CD14-positive monocyte (primary cell): ENCODE results near the gene CMTM5. TPM values are rescaled to one million over a fixed set of nuclear protein-coding genes. Genes with fewer than 3 reads are reported as not detected.
A peak's percentile ranks its signal among the peaks of the same experiment; 100 is the strongest.

ENCODE experiments used
- DNase-seq, 3 donors: peaks; one replicate each; pipeline ENCODE4 v3.0.0-alpha.2; 2011 to 2022
- H2AFZ ChIP-seq: 2 replicates; pipeline ENCODE4 v1.6.0; 2012; ENCODE audit warnings: mild to moderate bottlenecking, low read depth, low read length, inconsistent platforms; ENCODE audit not compliant: insufficient read depth, poor library complexity, severe bottlenecking
- H3K27ac ChIP-seq, 2 donors: 1 replicate in 1 of 2; 2 replicates in 1 of 2; pipeline ENCODE4 v1.5.1; 2012 to 2013; ENCODE audit warnings: low read length in 2 of 2, control low read depth in 1 of 2, inconsistent platforms in 1 of 2, low read depth in 1 of 2, mild to moderate bottlenecking in 1 of 2
- H3K27me3 ChIP-seq, 2 donors: one replicate each; pipeline versions ENCODE4 v1.6.0 to v1.6.1; 2011 to 2013; ENCODE audit warnings: low read length in 2 of 2; ENCODE audit not compliant: control insufficient read depth in 2 of 2, insufficient read depth in 2 of 2
- H3K36me3 ChIP-seq, 2 donors: replicated peaks in 1 of 2; 1 replicate in 1 of 2; 2 replicates in 1 of 2; pipeline versions ENCODE4 v1.5.1 to v1.6.1; 2012 to 2013; ENCODE audit warnings: low read length in 2 of 2, control low read depth in 1 of 2, inconsistent platforms in 1 of 2, mild to moderate bottlenecking in 1 of 2; ENCODE audit not compliant: insufficient read depth in 2 of 2, control insufficient read depth in 1 of 2
- H3K4me1 ChIP-seq, 2 donors: 1 replicate in 1 of 2; 2 replicates in 1 of 2; pipeline versions ENCODE4 v1.5.1 to v1.6.1; 2012 to 2013; ENCODE audit warnings: low read length in 2 of 2, control low read depth in 1 of 2, inconsistent platforms in 1 of 2, mild to moderate bottlenecking in 1 of 2, moderate library complexity in 1 of 2; ENCODE audit not compliant: insufficient read depth in 2 of 2, control insufficient read depth in 1 of 2
- H3K4me2 ChIP-seq: replicated peaks from 2 replicates; pipeline ENCODE3; 2012; ENCODE audit warnings: low read length, moderate library complexity, mild to moderate bottlenecking; ENCODE audit not compliant: poor library complexity, severe bottlenecking; ENCODE audit errors: extremely low read depth
- H3K4me3 ChIP-seq, 3 experiments: fragments of 200-600 bp in 1 of 3; sonication (generic) in 1 of 3; replicated peaks in 1 of 3; 1 replicate in 2 of 3; 2 replicates in 1 of 3; pipeline ENCODE4 v1.5.1; 2011 to 2013; ENCODE audit warnings: low read length in 3 of 3, mild to moderate bottlenecking in 3 of 3, control low read depth in 2 of 3, low read depth in 2 of 3, inconsistent platforms in 1 of 3, moderate library complexity in 1 of 3
- H3K79me2 ChIP-seq: 2 replicates; pipeline ENCODE4 v1.6.0; 2012; ENCODE audit warnings: mild to moderate bottlenecking, control low read depth, inconsistent platforms, low read length, moderate library complexity; ENCODE audit not compliant: insufficient read depth
- H3K9ac ChIP-seq: 2 replicates; pipeline ENCODE4 v1.6.0; 2017; ENCODE audit warnings: low read length, mild to moderate bottlenecking; ENCODE audit not compliant: insufficient read depth, poor library complexity, severe bottlenecking
- H3K9me3 ChIP-seq, 2 donors: replicated peaks in 1 of 2; 1 replicate in 1 of 2; 2 replicates in 1 of 2; pipeline versions ENCODE4 v1.5.1 to v1.6.1; 2012 to 2013; ENCODE audit warnings: low read length in 2 of 2, control low read depth in 1 of 2; ENCODE audit not compliant: control insufficient read depth in 1 of 2, insufficient read depth in 1 of 2
- H4K20me1 ChIP-seq: 2 replicates; pipeline ENCODE4 v1.6.0; 2012; ENCODE audit warnings: mild to moderate bottlenecking, low read length, control low read depth, moderate library complexity; ENCODE audit not compliant: insufficient read depth
- H3K27ac Mint-ChIP-seq, 7 donors: one replicate each; pipeline ENCODE4 v1.8.0; 2020; ENCODE audit warnings: mild to moderate bottlenecking in 7 of 7, mixed read lengths in 7 of 7, moderate library complexity in 6 of 7, inconsistent platforms in 2 of 7
- H3K27me3 Mint-ChIP-seq, 3 donors: one replicate each; pipeline ENCODE4 v1.8.0; 2021 to 2022; ENCODE audit warnings: low read depth in 3 of 3, mild to moderate bottlenecking in 3 of 3, mixed read lengths in 3 of 3, moderate library complexity in 3 of 3, inconsistent platforms in 1 of 3
- H3K36me3 Mint-ChIP-seq, 2 donors: one replicate each; pipeline ENCODE4 v1.8.0; 2020; ENCODE audit warnings: mixed read lengths in 2 of 2, inconsistent platforms in 1 of 2, mild to moderate bottlenecking in 1 of 2
- H3K4me1 Mint-ChIP-seq: one replicate; pipeline ENCODE4 v1.8.0; 2020; ENCODE audit warnings: mild to moderate bottlenecking, mixed read lengths
- H3K4me3 Mint-ChIP-seq, 2 donors: one replicate each; pipeline ENCODE4 v1.8.0; 2020; ENCODE audit warnings: mild to moderate bottlenecking in 2 of 2, mixed read lengths in 2 of 2, moderate library complexity in 1 of 2
- H3K9me3 Mint-ChIP-seq, 7 donors: one replicate each; pipeline ENCODE4 v1.8.0; 2020 to 2022; ENCODE audit warnings: mixed read lengths in 7 of 7, mild to moderate bottlenecking in 6 of 7, moderate library complexity in 6 of 7, inconsistent platforms in 2 of 7
- CTCF ChIP-seq: fragments of 200-600 bp; IDR thresholded peaks from one replicate; pipeline ENCODE4 v1.8.0; 2022; ENCODE audit warnings: antibody characterized with exemption, mild to moderate bottlenecking
- WGBS: methylation state at CpG from one replicate; pipeline ENCODE4 v1.1.5; 2013; ENCODE audit warnings: missing lambda C conversion rate; ENCODE audit not compliant: insufficient coverage; 5-methylcytosine and 5-hydroxymethylcytosine counted together
- intact Hi-C, 2 donors: fragments of 100-400 bp; cut with micrococcal nuclease; formaldehyde crosslinking; loops; one replicate each; pipeline versions ENCODE4 v1.15.0 to v1.15.1; 2023
- polyA plus RNA-seq, 3 donors: library from polyadenylated mRNA; depleted of rRNA in 1 of 3; unstranded in 2 of 3; stranded (reverse) in 1 of 3; fragments of 300-500 nt in 2 of 3; fragments of >200 nt in 1 of 3; fragmentation: Illumina TruSeq in 2 of 3; gene quantifications; 1 replicate in 2 of 3; 2 replicates in 1 of 3; pipeline ENCODE4 v1.2.3, GENCODE V29; 2012 to 2021

CMTM5 gene
- polyA plus RNA-seq, 3 donors, result 0.93 to 1.1 TPM; not detected in 1

GRCh38 chr14:23379366-23380196, 2.7 kb downstream of the CMTM5 start:
- no CpG with 5 or more reads among the region's 12 CpGs for WGBS
- peak; percentile 27 to 41 (median 29) for DNase-seq
- Histone ChIP-seq H3K4me2 (no peak overlapping the region), H3K4me3 (no peak overlapping the region), H3K79me2 (no peaks in the 10 kb centered on the region), H3K27me3 (no peaks in the 10 kb centered on the region), H3K9me3 (no peaks in the 10 kb centered on the region), H4K20me1 (no peaks in the 10 kb centered on the region), H3K9ac (no peak overlapping the region), H3K27ac (no peak overlapping the region), H2AFZ (no peak overlapping the region), H3K4me1 (no peaks in the 10 kb centered on the region), H3K36me3 (no peaks in the 10 kb centered on the region)
- peak; percentile 95 for TF ChIP-seq CTCF
- Mint-ChIP-seq H3K4me1 (no peaks in the 10 kb centered on the region), H3K4me3 (no peak overlapping the region), H3K9me3 (peaks cover 0 to 1% (median 0%) of the 10 kb centered on the region in 7 donors), H3K36me3 (no peaks in the 10 kb centered on the region), H3K27me3 (peaks cover 3 to 13% (median 10%) of the 10 kb centered on the region in 3 donors), H3K27ac (no peak overlapping the region)
- intact Hi-C loops, result loop anchor here in 1 of 2 donors (1.0 kb wide), 1 partner anchor 114 kb away; no protein-coding TSS in a partner anchor

DNA sequence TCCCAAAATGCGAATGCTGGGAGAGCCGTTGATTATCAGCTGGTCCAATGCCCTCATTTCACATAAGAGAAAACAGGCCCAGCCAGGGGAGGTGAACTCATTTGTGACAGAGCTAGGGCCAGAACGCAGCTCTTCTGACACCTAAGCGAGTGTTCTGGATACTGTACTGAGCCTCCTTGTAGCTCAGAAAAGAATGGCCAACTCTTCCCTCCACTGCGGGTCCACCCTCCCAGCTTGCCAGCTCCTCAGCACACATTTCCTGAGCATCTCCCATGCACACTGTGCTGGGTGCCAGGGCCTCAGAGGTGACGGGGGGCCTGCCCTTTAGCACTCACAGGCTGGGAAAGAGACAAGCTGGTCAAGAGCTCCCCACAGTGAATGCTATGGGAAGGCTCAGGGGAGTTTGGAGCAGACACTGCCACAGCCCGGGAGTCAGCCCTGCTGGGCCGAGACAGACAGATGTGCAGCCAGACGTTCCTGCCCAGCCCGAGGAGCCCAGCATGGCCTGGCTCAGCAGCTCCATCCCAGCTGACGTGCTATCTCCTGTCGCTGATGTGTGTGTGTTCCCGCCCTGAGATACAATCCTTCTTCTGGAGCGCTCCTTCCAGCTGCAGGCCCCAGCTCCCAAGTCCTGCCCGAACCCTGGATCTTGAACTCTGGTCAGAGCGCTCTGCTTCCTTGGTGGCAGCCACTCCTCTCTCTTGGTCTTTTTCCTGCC, 3.5 kb downstream of the CMTM5 start:
- no peak overlapping the region for H2AFZ ChIP-seq
- no peaks in the 10 kb centered on the region for H3K36me3 ChIP-seq
- H3K4me3 ChIP-seq, result no peak overlapping the region
- TF ChIP-seq CTCF, result peak; percentile 54
- Mint-ChIP-seq H3K36me3 (no peaks in the 10 kb centered on the region), H3K27ac (peak overlapping the region in 1 of 7 donors; percentile 80), H3K9me3 (peaks cover 0 to 1% (median 0%) of the 10 kb centered on the region in 7 donors), H3K4me3 (no peak overlapping the region), H3K27me3 (peaks cover 3 to 13% (median 10%) of the 10 kb centered on the region in 3 donors), H3K4me1 (no peaks in the 10 kb centered on the region)
- no peaks in the 10 kb centered on the region for H3K9me3 ChIP-seq
- WGBS, result 94% methylated on average over 13 of the region's 16 CpGs
- no peaks in the 10 kb centered on the region for H3K79me2 ChIP-seq
- no peak overlapping the region for H3K4me2 ChIP-seq
- H3K4me1 ChIP-seq, result no peaks in the 10 kb centered on the region
- H3K9ac ChIP-seq, result no peak overlapping the region
- no peaks in the 10 kb centered on the region for H3K27me3 ChIP-seq
- no peak for DNase-seq
- H4K20me1 ChIP-seq, result no peaks in the 10 kb centered on the region
- H3K27ac ChIP-seq, result no peak overlapping the region
- intact Hi-C loops, result loop anchor here in 1 of 2 donors (1.0 kb wide), 1 partner anchor 115 kb away; no protein-coding TSS in a partner anchor
